ENCODE data around the gene IQGAP1.
"Not testable (repeated sequence)": the region's sequence is repeated elsewhere in the genome, so short reads cannot be mapped to it uniquely, and the experiment has no call there.

The IQGAP1 gene, protein sequence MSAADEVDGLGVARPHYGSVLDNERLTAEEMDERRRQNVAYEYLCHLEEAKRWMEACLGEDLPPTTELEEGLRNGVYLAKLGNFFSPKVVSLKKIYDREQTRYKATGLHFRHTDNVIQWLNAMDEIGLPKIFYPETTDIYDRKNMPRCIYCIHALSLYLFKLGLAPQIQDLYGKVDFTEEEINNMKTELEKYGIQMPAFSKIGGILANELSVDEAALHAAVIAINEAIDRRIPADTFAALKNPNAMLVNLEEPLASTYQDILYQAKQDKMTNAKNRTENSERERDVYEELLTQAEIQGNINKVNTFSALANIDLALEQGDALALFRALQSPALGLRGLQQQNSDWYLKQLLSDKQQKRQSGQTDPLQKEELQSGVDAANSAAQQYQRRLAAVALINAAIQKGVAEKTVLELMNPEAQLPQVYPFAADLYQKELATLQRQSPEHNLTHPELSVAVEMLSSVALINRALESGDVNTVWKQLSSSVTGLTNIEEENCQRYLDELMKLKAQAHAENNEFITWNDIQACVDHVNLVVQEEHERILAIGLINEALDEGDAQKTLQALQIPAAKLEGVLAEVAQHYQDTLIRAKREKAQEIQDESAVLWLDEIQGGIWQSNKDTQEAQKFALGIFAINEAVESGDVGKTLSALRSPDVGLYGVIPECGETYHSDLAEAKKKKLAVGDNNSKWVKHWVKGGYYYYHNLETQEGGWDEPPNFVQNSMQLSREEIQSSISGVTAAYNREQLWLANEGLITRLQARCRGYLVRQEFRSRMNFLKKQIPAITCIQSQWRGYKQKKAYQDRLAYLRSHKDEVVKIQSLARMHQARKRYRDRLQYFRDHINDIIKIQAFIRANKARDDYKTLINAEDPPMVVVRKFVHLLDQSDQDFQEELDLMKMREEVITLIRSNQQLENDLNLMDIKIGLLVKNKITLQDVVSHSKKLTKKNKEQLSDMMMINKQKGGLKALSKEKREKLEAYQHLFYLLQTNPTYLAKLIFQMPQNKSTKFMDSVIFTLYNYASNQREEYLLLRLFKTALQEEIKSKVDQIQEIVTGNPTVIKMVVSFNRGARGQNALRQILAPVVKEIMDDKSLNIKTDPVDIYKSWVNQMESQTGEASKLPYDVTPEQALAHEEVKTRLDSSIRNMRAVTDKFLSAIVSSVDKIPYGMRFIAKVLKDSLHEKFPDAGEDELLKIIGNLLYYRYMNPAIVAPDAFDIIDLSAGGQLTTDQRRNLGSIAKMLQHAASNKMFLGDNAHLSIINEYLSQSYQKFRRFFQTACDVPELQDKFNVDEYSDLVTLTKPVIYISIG (N-terminal part only)

DNA sequence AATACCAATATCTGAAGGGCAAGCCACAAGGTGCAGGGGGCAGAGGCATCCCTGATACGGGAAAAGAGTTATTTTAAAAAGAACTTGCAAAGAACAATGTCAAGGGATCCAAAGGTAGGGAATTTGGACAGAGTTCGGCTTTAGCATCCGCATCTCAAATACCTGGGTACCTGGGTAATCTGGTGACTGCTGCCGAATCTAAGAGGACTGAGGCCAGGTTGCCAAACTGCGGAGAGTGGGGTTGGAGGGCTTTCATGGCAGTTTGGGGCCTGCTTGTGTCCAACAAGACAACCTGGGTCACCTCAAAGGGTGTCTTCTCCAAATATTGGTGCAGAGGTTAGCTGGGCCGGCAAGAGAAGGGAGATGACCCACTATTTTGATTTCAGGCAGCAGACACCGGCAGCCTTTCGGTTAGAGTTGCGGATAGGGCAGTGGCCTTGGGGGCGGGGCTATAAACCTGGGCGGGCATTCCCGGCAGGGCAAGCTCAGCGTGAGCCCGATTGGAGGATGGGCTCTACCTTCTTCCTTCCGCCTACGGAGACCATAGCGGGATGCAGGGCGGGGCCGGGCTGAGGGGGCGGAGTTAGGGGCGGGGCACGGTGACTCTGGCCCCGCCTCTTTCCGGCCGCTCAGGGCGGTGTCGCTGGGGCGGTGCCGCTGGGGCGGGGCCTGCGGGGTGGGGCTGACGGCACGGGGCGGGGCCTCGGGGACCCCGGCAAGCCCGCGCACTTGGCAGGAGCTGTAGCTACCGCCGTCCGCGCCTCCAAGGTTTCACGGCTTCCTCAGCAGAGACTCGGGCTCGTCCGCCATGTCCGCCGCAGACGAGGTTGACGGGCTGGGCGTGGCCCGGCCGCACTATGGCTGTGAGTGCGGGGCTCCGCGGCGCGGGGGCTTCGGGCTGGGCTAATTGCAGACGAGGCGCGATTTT is at the start of gene IQGAP1:
Gene IQGAP1 (plus strand): TSS at position 709 of the 928 bp plus-strand sequence. CDS start 100 bp downstream, at position 809.
- peak; percentile 99 for DNase-seq

DNA sequence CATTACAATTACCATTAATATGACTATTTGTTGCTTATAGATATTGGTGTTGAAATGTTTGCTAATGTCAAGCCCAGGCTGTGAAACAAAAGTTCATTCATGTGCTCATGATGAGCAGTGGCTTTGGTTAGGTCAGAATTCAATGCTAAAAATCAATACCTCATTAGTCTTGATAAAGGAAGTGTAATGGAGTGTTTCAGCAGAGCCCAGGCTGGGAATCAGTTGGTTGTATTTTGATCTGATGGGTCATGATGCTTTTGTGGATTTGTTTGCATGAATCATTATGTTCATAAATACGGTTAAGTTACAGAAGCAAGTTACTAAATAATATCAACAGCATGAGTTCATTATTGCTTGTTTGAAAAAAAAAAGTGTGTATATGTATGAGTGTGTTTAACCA is 49.5 kb upstream of the IQGAP1 start:
- no peak for DNase-seq

DNA sequence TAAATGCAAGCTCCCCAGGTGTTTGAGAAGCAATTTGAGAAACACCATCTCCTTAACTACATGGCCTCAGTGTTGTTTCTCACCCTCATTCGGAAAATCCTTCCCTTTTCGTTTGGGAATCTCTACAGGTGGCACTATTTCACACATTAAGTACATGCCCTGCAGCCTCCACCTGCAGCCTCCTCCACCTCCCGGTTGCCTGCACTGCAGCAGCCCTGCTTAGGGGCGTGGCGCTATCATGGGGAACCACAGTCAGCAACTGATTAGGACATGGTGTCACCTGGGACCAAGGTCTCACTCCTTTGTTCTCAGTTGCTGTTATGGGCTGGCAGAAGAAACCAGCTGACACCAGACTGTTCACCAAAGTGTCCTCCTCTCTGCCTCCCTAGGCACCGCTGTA is 47.7 kb upstream of the IQGAP1 start:
- no peak for DNase-seq

DNA sequence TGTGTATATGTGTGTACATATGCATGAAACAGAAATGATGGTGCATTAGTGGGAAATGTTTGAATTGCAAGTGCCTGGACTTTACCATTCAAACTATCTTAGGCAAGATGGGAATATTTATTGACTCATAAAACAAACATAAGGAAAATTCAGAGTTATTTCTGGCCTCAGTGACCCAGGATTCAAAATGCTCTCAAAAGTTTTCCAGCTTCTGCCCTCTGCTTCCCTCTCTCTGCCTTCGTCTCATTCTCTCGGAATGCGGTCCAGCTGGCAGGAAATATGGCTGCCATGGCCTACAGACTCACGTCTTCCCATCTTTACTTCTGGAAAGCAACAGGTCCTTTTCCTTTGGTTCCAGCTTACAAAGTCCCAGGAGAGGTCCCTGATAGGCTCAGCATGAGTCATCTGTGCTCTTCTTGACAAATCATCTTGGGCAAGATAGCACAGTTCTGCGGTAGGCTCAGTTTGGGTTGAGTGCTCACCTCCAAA is 44.7 kb upstream of the IQGAP1 start:
- no peak for DNase-seq

DNA sequence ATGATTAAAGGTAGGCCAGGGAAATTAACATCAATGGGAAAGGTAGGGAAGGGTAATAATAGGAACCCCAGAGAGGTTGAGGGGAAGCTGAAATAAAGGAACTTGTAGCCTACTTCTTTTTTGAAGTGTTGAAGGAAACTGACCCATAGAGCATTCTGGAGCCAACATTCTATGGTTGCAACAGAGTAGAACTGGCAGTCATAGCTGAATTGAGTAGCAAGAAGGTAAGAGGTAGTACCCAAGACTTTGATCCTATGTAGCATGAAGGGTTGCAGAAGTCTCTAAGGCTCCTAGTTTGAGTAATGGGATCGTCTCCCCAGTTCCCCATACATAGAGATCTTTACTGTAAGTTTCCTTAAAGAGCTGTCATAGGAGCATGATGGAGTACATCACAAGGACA is 43.4 kb upstream of the IQGAP1 start:
- no peak for DNase-seq

DNA sequence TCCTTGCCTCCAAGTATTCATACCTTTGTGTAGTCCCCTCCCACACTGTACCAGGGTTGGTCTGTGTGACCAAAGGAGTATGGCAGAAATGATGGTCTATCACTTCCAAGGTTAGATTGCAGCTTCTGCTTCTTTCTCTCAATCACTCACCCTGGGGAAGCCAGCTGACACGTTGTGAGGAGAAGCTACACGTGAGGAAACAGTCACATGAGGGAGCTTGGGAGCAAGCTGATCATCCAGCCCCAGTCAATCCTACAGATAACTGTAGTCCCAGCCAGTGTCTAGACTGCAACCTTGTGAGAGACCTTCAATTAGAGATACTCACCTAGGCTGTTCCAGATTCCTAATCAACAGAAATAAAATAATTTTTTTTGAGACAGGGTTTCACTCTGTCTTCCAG is 42.2 kb upstream of the IQGAP1 start:
- DNase-seq = no peak

DNA sequence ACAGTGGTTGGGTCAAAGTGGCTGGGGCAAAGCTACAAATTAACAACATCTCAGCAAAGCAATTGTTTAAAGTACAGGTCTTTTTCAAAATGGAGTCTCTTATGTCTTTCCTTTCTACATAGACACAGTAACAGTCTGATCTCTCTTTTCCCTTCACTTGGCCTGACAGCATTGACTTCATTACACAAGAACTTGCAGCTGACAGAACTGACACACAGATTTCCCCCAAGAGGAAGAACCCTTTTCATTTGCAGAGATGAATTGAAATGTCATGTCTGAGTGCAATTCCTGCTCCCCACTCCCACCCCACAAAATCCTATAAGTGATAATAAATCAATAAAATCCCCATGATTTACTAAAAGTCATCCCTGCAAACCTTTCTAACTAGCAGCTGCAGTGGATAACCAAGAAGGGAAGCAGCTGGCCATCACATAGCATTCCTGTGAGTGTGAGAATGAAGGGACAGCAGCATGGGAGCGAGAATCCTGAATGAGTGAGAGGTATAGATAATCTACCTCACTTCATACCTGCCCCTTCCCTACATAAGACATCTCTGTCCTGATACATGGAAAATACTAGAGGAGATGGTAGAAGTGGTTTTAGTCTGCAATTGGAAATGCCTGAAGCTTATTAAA is 40.5 kb upstream of the IQGAP1 start:
- not testable (repeated sequence) for DNase-seq

DNA sequence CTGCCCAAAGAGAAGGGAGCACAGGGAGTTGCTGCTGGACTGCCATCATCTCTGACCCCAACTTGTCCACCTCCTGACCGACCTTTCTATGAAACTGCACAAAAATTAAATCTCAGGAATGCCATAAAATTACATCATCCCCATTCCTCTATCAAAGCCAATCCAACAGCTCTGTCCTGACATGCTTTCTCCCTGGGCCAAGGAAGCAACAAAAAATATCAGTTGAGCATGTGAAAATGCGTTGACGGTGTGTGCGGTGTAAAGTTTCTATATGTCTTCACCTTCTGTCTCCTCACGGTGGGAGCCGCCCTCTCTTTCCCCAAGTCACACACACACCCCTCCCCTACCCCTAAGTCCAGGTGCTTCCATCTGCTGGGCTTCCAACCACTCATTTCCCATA is 39.6 kb upstream of the IQGAP1 start:
- no peak for DNase-seq

DNA sequence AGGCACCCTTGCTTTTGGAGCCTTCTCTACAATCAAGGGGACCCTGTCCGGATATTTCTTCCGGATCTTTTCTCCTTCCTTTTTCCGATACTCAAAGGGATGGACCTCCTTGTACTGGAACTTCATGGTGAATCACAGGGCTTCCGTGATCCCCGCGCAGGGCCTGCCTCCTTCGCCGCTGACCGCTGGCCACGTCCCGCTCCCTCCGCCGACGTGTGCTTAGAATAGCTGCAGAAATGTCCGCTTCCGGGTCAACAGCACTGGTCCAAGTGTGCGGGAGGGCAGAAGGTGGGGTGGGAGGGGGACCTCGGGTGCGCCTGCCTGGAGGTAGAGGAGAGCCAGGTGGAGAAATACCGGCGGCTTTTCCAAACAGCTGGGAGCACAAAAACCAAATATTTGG is 39.0 kb upstream of the IQGAP1 start:
- DNase-seq = no peak

DNA sequence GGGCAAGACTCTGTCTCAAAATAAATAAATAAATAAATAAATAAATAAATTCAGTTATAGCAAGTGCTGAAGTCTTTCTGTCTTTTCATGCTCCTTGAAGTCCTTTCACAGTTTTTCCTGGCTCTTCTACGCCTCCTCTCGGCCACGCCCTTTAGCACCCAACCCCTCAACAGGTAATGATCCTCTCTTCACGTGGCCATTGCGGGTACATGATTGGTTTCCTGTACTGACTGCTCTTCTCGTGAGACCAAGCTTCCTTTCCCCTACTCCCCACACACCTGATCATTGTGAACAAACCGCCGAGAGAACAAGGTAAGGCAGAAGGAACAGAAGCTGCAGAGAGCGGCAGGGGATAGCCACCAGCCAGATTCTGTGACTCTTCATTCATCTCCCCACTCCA is 38.2 kb upstream of the IQGAP1 start:
- peak; percentile 19 for DNase-seq

DNA sequence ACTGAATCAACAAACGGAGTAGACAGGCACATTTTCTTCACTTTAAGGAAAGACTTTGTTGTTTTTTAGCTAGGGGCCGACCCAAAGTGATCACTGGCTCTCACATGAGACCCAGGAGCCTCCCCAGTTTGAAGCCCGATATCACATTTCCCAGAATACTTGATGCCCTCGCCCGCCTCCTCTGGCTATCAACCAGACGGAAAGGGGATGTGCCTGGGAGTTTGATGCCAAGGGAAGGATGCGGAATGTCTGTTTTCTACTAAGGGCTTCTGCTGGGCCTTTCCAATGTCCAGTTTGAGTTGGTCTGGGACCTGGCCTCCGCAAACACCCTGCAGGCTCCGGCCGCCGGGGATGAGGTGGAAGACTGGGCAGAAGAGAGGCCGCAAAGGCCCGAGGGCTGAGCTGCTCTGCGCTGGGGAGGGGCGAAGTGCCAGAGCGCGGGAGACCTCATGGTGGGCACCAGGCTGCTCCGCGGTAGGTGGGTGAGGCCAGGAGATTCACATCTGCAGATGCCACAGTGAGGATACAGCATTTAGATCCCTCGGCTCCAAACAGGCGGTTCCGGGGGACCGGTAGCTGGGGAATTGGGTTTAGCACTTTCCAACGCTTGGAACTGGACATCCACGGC is 36.4 kb upstream of the IQGAP1 start:
- no peak for DNase-seq

DNA sequence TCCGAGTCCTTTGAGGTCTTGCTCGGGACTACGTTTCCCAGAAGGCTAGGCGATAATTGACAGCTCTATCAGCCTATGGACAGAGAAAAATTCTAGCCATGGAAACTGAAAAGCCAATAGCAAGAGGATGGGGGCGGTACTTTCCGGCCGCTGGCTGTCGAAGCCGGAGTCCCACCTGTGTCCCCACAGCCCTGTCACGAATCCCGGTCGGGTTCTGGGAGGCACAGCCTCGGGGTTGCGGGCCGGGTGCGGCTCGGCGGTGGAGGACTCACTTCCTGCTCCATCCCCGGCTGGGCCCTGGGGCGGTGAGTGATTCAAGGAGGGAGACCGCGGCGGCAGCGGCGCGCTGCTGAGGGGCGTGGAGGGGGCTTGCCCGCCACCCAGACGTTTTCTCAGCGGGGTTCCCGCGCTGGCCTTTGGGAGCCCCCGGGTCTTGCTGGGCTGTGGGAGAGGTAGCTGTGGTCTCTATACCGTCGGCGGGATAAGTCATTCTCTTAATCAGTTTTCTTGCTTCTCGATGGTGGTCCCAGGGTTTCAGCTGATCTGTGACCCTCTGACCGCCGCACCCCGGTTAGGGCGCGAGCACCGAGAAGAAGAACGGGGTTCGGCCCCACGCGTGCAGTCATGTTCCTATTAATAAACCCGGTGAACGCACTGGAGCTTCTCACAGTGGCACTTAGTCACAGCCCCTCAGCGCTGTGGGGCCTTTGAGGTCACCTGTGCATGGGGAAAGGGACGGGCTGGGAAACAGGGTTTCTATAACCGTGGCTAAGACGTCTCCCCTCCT is 35.7 kb upstream of the IQGAP1 start, which contains the start of gene ZNF774:
Gene ZNF774 (plus strand): TSS at position 178 of the 787 bp plus-strand sequence. CDS start 2,377 bp downstream, outside the sequence.
- peak; percentile 96 for DNase-seq

DNA sequence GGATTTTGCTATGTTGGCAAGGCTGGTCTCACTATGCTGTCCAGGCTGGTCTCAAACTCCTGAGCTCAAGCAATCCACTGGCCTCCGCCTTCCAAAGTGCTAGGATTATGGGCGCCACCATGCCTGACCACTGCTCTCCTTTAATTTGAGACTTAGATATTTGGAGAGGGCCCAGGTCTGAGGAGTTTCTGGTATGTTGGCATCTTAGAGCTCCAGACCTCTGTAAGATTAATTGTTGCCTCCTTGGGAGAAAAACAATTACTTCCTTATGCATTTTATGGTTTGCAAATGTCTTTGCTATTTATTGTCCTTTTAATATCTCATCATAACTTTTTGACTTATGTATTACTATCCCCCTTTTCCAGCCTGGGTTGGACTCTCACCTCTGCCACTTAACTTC is 33.1 kb upstream of the IQGAP1 start:
- no peak for DNase-seq

DNA sequence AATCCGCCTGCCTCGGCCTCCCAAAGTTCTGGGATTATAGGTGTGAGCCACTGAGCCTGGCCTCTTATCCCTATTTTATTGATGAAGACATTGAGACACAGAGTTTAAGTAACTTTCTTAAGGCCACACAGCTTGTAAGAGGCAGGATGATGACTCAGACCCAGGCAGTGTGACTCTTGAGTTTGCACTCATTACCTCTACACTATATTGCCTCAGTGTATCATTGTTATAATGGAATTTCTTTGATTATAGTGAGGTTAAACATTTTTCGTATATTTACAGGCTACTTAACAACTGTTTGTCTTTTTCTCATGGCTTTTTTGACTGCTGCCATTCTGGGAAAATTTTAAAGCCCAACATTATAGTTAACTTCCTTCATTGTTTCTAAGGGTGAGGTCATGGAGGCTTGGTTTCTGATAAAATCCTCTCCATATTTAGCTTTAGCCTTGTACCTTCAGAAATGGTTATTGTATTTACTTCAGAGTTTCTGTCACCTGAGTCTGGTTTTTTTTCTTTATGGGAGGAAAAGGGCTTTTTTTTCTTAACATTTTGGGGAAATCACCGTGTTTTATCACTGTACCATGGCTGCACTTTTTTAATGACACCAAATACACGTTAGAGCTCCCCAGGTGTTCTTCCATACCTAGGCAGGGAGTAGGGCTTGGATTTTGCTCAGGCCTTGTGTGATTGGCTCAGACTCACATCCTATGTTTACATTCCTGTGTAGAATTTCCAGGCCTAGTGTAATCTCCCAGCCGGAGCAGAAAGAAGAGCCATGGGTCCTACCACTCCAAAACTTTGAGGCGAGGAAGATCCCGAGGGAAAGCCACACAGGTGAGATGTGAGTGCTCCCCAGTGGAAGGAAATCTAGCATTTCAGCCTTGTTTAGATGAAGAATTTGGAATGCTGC is 29.7 kb upstream of the IQGAP1 start:
- DNase-seq = no peak

DNA sequence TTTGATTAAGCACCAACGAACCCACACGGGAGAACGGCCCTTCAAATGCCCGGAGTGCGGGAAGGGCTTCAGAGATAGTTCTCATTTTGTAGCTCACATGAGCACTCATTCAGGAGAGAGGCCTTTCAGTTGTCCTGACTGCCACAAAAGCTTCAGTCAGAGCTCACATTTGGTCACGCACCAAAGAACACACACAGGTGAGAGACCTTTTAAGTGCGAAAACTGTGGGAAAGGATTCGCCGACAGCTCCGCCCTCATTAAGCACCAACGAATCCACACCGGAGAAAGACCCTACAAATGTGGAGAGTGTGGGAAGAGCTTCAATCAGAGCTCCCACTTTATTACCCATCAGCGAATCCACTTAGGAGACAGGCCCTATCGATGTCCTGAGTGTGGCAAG is 27.3 kb upstream of the IQGAP1 start:
- DNase-seq = no peak

DNA sequence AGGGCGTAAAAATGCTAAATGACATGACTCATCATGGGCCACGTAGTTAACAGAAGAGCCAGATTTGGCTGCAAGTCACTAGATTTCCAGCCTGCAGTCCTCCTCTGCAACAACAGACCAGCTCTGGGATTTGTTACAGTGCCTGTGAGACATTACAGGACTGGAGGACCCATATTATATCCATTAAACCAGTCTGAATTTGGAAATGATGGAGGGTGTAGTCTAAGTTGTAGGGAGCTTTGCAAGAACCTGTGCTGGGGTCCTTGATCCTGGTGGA is 25.2 kb upstream of the IQGAP1 start:
- no peak for DNase-seq

DNA sequence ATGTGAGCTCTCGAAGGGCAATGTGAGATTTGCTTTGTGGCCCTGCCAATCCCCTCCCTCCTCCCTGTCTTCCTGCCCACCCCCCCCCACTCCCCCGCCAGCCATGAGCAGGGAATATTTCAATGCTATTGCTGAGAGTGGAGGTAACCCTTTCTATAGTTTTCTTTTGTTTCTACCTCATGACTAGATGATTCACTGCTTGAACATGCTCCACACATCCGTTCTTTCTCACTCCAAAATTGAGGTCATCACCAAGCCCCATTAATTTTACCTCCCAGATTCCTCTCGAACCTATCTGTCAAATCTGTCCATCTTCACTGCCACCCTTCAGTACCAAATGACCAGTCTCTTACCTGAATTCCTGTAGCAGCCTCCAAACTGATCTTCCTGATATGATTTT is 23.8 kb upstream of the IQGAP1 start:
- DNase-seq = no peak

DNA sequence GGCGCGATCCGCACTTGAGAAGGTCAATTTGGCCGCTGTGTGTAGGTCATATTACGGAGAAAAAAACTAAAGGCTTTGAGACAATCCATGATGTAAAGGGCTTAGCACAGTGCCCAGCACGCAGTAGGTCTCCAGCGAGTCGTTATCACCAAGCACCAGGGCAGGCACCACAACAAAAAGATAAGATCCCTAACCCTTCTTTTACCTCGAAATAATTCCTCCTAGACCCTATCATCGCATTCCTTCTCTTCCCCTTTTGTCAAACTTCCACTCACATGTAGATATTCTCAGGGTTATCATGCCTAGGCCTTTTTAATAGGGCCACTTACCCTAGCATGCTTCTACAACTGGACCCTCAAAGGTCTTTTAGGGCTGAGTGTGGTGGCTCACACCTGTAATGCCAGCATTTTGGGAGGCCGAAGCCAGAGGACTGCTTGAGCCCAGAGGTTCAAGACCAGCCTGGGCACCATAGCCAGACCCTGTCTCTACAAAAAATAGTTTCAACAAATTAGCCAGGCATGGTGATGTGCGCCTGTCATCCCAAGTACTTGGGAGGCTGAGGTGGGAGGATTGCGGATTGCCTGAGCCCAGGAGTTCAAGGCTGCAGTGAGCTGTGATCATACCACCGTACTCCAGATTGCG is 22.5 kb upstream of the IQGAP1 start:
- no peak for DNase-seq
